Measurements from ENCODE around the gene OBP2B.
"Not testable (repeated sequence)": the region's sequence is repeated elsewhere in the genome, so short reads cannot be mapped to it uniquely, and the experiment has no call there.

Gene OBP2B

DNA sequence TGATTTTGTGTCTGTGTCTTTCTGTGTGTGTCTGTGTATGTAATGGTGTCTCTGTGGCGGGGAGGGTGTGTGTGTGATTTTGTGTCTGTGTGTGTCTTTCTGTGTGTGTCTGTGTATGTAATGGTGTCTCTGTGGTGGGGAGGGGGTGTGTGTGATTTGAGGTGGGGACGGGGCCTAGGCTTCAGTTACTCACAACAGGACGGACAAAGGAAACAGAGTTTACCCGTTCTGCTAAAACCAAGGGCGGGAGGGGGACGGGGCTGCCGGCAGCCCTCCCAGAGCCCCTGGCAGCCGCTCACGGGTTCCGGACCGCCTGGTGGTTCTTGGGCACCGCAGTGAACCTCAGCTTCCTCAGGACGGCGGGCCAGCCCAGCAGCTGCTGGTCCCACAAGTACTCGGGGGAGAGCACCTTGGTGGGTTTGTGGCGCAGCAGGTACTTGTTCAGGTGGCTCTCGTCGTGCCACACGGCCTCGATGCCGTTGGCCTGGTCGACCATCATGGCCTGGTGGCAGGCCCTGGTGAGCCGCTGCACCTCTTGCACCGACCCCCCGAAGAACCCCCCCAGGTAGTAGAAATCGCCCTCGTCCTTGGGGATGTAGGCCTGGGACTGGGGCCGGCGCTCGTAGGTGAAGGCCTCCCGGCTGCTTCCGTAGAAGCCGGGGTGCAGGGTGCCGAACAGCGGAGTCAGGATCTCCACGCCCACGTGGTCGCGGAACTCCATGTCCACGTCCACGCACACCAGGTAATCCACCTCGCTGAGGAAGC is 46.5 kb upstream of the OBP2B start:
- H3K27ac ChIP-seq: no peak overlapping the region
- intact Hi-C loops (cut with DNase I; ENCODE audit: low total_unique reads): no loop called here
- no peak for DNase-seq

DNA sequence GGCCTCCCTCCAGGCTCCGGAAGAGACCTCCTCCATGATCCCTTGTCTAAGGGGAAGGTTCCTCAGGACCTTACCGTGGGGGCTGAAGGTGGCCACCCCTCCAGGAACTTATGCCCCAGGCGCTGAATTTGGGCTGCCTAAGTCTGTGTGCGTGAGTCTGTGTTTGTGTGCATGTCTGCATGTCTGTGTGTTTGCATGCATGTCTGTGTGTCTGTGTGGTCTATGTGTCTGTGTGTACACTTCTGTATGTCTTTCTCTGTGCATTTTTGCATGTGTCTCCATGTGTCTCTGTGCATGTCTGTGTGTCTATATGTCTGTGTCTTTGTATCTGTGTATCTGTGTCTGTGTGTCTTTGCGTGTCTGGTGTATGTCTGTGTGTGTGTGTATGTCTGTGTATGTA is 45.4 kb upstream of the OBP2B start:
- Histone ChIP-seq H3K27ac (no peak overlapping the region), H3K4me1 (no peaks in the 10 kb centered on the region), H3K4me3 (no peak overlapping the region), H3K27me3 (peaks cover 0 to 16% of the 10 kb centered on the region in 2 donors), H3K36me3 (no peaks in the 10 kb centered on the region), H3K9me3 (peaks cover 0 to 6% (median 0%) of the 10 kb centered on the region in 3 donors)
- intact Hi-C loops (cut with DNase I; ENCODE audit: low total_unique reads): no loop called here
- no peak for DNase-seq
- TF ChIP-seq, protein P1, sequence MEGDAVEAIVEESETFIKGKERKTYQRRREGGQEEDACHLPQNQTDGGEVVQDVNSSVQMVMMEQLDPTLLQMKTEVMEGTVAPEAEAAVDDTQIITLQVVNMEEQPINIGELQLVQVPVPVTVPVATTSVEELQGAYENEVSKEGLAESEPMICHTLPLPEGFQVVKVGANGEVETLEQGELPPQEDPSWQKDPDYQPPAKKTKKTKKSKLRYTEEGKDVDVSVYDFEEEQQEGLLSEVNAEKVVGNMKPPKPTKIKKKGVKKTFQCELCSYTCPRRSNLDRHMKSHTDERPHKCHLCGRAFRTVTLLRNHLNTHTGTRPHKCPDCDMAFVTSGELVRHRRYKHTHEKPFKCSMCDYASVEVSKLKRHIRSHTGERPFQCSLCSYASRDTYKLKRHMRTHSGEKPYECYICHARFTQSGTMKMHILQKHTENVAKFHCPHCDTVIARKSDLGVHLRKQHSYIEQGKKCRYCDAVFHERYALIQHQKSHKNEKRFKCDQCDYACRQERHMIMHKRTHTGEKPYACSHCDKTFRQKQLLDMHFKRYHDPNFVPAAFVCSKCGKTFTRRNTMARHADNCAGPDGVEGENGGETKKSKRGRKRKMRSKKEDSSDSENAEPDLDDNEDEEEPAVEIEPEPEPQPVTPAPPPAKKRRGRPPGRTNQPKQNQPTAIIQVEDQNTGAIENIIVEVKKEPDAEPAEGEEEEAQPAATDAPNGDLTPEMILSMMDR (IDR thresholded peaks at IDR 0.05): no peak

More for the DNA sequence above, 46.5 kb upstream of the OBP2B start:
- TF ChIP-seq, protein P1 (IDR thresholded peaks at IDR 0.05): no peak
- Histone ChIP-seq H3K4me1 (no peaks in the 10 kb centered on the region), H3K4me3 (no peak overlapping the region), H3K36me3 (no peaks in the 10 kb centered on the region), H3K27me3 (peaks cover 0 to 7% of the 10 kb centered on the region in 2 donors), H3K9me3 (peaks cover 0 to 6% (median 0%) of the 10 kb centered on the region in 3 donors)

DNA sequence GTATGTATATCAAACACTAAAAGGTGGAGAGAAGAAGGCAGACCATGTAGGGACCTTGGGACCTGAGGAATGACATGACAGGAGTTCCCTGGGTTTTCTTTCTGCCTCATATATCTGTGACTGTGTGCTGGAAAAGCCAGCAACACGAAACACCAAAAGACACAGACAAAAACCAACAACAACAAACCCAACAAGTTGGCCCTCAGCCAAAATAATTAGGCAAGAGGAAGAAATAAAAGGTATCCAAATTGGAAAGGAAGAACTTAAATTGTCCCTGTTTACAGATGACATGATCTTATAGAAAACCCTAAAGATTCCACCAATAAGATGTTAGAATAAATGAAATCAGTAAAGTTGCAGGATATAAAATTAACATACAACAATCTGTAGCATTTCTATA is 44.2 kb upstream of the OBP2B start:
- no peaks in the 10 kb centered on the region for H3K36me3 ChIP-seq
- TF ChIP-seq, protein P1 (IDR thresholded peaks at IDR 0.05): no peak
- peaks cover 0 to 6% (median 0%) of the 10 kb centered on the region in 3 donors for H3K9me3 ChIP-seq
- peaks cover 0 to 17% of the 10 kb centered on the region in 2 donors for H3K27me3 ChIP-seq
- intact Hi-C loops (cut with DNase I; ENCODE audit: low total_unique reads): no loop called here
- H3K4me1 ChIP-seq: no peaks in the 10 kb centered on the region
- no peak overlapping the region for H3K27ac ChIP-seq
- H3K4me3 ChIP-seq: no peak overlapping the region
- no peak for DNase-seq

DNA sequence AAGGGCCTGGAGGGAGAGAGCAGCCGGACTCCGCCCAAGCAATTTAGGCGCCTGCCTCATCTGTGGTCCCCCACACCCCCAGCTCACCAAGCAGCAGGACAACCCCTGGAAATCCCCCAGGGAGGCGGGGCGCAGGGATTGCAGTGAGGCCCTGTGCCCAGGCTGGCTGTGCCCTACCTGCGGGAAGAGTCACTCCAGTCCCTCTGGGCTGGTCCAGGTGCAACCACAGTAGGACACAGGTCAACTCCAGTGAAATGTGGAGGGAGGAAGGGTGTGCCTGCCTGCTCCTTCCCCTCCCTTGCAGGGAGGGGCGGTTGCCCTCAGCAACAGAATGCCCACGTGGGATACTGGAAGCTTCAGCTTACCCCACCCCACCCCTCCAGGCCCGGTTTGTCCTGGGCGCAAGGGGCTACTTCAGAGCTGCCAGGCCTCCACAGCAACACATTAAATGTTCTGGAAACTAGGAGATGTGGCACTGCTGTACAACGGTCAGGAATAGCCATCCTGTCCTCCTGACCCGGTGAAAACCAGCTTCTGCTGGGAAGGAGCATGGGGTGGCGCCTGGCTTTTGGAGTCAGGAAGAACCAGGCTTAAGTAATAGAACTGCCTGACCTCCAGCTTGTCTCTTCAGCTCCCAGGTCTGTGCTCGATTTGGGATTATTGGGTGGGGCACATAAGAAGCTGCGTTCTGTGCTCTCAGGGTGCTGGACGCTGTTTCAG is 43.4 kb upstream of the OBP2B start:
- Histone ChIP-seq H3K4me3 (no peak overlapping the region), H3K9me3 (peaks cover 0 to 6% (median 0%) of the 10 kb centered on the region in 3 donors), H3K36me3 (no peaks in the 10 kb centered on the region), H3K27ac (no peak overlapping the region), H3K4me1 (no peaks in the 10 kb centered on the region), H3K27me3 (peaks cover 0 to 22% of the 10 kb centered on the region in 2 donors)
- no peak for DNase-seq
- intact Hi-C loops (cut with DNase I; ENCODE audit: low total_unique reads): no loop called here
- TF ChIP-seq, protein P1 (IDR thresholded peaks at IDR 0.05): no peak

DNA sequence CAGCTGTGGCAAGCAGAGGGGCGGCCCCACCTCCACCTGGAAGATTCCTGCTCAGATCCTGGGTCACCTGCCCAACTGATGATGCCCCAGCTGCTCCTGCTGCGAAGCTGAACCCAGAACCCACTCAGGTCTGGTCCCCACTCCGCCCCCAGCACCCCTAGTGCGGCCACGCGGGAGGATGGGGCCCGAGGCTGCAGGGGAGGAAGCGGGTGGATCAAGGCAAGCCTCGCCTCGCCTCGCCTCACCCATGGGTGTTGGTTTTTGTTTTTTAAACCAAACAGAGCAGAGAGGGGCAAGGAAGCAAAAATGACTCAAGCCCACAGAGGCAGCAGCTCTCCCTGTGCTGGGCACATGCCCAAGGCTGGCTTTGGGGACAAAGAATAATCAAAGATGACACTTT is 42.7 kb upstream of the OBP2B start:
- intact Hi-C loops (cut with DNase I; ENCODE audit: low total_unique reads): no loop called here

DNA sequence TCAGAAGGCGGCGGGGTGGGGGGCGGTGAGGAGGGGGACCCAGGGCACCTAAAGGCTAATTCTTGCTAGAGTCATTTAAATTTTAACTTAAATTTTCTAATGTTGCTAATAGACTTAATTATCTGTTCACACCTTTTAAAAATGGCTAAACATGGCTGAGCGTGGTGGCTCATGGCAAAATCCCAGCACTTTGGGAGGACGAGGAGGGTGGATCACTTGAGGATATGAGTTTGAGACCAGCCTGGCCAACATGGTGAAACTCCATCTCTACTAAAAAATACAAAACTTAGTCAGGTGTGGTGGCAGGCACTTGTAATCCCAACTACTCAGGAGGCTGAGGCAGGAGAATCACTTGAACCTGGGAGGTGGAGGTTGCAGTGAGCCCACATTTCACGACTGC is 42.2 kb upstream of the OBP2B start:
- H3K27ac ChIP-seq; H3K4me1 ChIP-seq; H3K9me3 ChIP-seq; DNase-seq; intact Hi-C loops (cut with DNase I; ENCODE audit: low total_unique reads); H3K4me3 ChIP-seq; H3K36me3 ChIP-seq: not testable (repeated sequence)
- peaks cover 0 to 31% of the 10 kb centered on the region in 2 donors for H3K27me3 ChIP-seq

More for the DNA sequence above, 42.7 kb upstream of the OBP2B start:
- Histone ChIP-seq H3K4me3 (no peak overlapping the region), H3K27ac (no peak overlapping the region), H3K36me3 (no peaks in the 10 kb centered on the region), H3K4me1 (no peaks in the 10 kb centered on the region), H3K27me3 (peaks cover 0 to 29% of the 10 kb centered on the region in 2 donors), H3K9me3 (peaks cover 0 to 6% (median 0%) of the 10 kb centered on the region in 3 donors)
- TF ChIP-seq, protein P1 (IDR thresholded peaks at IDR 0.05): no peak
- no peak for DNase-seq

All from tibial artery (tissue), 4 donors.